ENCODE measurements around the gene NIPA2.

The NIPA2 gene

GRCh38 chr15:22868928-22869327 lies 30.5 kb downstream of the NIPA2 start:
- no peak overlapping the region for H3K4me3 ChIP-seq (ENCODE audit: control insufficient read depth, low read depth, low read length)
- TF ChIP-seq CTCF (conservative IDR thresholded peaks at IDR 0.05; ENCODE audit: control insufficient read depth, insufficient read depth, low read depth, low read length): no peak

DNA sequence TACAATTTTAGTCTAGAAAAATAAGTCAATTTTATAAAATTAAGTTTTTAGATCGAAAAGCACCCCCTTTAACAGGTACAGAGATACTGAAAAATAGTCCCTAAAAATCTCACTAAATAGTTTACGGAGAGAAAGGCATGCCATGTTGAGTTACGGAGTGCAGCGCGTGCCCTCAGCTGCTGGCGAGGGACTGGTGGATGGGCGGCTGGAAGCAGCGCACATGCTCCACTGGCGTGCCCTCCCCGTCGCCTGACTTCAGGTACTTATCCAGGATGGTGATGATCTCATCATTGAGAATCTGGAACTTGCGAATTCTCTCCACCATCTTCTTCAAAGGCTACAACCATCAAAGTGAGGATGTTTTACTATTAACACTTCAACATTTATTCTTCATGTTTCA lies 31.4 kb downstream of the NIPA2 start:
- no peak for TF ChIP-seq CTCF (conservative IDR thresholded peaks at IDR 0.05; ENCODE audit: control insufficient read depth, insufficient read depth, low read depth, low read length)
- no peak for DNase-seq (ENCODE audit: low read depth)

More at GRCh38 chr15:22868928-22869327, 30.5 kb downstream of the NIPA2 start:
- no peak for DNase-seq (ENCODE audit: low read depth)

DNA sequence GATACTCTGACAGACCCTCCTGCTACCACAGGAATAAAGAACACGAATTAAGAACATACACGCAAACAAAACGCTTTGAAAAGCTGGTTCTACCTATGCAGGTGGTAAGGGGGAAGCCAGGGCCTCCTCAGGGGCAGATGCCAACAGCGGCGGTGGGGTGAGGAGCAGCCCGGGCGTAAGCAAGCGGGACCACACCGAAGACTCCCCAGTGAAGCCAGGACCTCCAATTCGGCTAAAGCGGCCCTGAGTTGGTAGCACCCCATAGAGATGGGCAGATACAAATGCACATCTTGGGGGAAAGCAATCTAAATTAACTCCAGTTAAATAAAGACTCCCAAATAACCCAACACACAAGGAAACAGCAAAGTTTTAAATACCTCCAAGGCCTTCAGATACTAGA lies 32.4 kb downstream of the NIPA2 start:
- no peak for DNase-seq (ENCODE audit: low read depth)
- TF ChIP-seq CTCF (conservative IDR thresholded peaks at IDR 0.05; ENCODE audit: control insufficient read depth, insufficient read depth, low read depth, low read length): no peak

More for the DNA sequence above, 31.4 kb downstream of the NIPA2 start:
- no peak overlapping the region for H3K4me3 ChIP-seq (ENCODE audit: control insufficient read depth, low read depth, low read length)

GRCh38 chr15:22871481-22872086 lies 33.1 kb downstream of the NIPA2 start:
- TF ChIP-seq CTCF (conservative IDR thresholded peaks at IDR 0.05; ENCODE audit: control insufficient read depth, insufficient read depth, low read depth, low read length): no peak
- DNase-seq (ENCODE audit: low read depth): no peak
- no peak overlapping the region for H3K4me3 ChIP-seq (ENCODE audit: control insufficient read depth, low read depth, low read length)

More for the DNA sequence above, 32.4 kb downstream of the NIPA2 start:
- no peak overlapping the region for H3K4me3 ChIP-seq (ENCODE audit: control insufficient read depth, low read depth, low read length)

DNA sequence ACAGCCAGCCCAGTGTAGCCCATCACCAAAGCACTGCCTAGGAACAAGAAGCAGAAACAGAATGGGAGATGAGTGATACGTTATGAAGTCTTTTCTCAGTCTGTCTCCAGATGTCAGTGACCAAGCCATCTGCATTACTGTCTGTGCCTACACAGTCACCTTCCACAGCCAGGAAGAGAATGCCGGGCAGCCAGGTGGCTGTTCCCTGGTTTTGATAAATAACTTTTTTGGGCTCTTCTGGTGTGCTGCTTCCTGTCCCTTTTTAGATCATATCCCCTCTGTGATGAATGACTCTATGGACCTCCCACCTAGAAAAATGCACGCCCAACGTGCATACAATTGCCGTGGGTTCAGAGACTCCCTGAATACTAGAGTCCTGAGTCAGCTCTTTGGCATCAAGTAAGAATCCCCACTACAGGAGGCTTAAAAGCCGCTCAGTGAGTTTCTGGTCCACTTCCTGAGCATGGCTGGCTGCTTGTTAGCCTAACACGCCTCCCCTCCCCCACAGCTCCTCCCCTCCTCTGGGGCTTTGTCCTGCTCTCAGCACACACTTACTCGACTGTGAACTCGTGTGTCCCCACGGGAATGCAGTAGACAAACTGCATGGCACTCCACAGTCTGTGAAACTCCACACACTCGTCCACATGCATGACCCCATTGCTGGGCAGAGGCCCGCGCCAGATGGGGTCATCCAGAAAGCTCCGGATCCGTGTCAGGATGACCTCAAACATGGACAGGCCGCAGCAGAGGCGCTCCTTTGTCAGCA lies 34.7 kb downstream of the NIPA2 start:
- no peak for TF ChIP-seq CTCF (conservative IDR thresholded peaks at IDR 0.05; ENCODE audit: control insufficient read depth, insufficient read depth, low read depth, low read length)
- H3K4me3 ChIP-seq (ENCODE audit: control insufficient read depth, low read depth, low read length): no peak overlapping the region
- DNase-seq (ENCODE audit: low read depth): peak; percentile 45

- TF ChIP-seq CTCF (conservative IDR thresholded peaks at IDR 0.05; ENCODE audit: control insufficient read depth, insufficient read depth, low read depth, low read length): no peak
- no peak overlapping the region for H3K4me3 ChIP-seq (ENCODE audit: control insufficient read depth, low read depth, low read length)
- no peak for DNase-seq (ENCODE audit: low read depth)
Measured at GRCh38 chr15:22873841-22874240, 35.4 kb downstream of the NIPA2 start.

Data from fibroblast of mammary gland (primary cell).